B cell (primary cell): ENCODE data around the gene CHRNG. TPM values are rescaled to one million over a fixed set of nuclear protein-coding genes. Genes with fewer than 3 reads are reported as not detected.

Experiments
- ATAC-seq: fragments of 200-7000 bp; cut with Tn5 transposase; one replicate; pipeline ENCODE4 v1.10.0; 2021; ENCODE audit warnings: low read depth, mild to moderate bottlenecking, moderate number of reproducible peaks, moderate library complexity
- CTCF ChIA-PET: fragments of 350-600 bp; sonication (Branson Sonifier 250); formaldehyde crosslinking; loops from one replicate; lab custom pipeline; 2021; ENCODE audit warnings: antibody characterized with exemption, inconsistent platforms; lab: Charles Lee
- POLR2A ChIA-PET: fragments of 350-600 bp; sonication (Branson Sonifier 250); formaldehyde crosslinking; loops from one replicate; lab custom pipeline; 2021; ENCODE audit warnings: antibody characterized with exemption; lab: Charles Lee
- DNase-seq: peaks from one replicate; pipeline ENCODE4 v3.0.0; 2013
- H2AFZ ChIP-seq: 2 replicates; pipeline ENCODE4 v1.6.1; 2012; ENCODE audit warnings: mild to moderate bottlenecking, low read depth, low read length; ENCODE audit not compliant: insufficient read depth, poor library complexity, severe bottlenecking
- H3K27ac ChIP-seq, 2 donors: 1 replicate in 1 of 2; 2 replicates in 1 of 2; pipeline ENCODE4 v1.5.1; 2012 to 2013; ENCODE audit warnings: low read length in 2 of 2, mild to moderate bottlenecking in 2 of 2, moderate library complexity in 1 of 2
- H3K27me3 ChIP-seq, 4 experiments: fragments of 200-600 bp in 1 of 4; sonication (generic) in 1 of 4; replicated peaks in 1 of 4; 1 replicate in 2 of 4; 2 replicates in 2 of 4; pipeline versions ENCODE4 v1.6.1 to v1.7.0; 2013 to 2016; ENCODE audit warnings: low read length in 3 of 4, mild to moderate bottlenecking in 2 of 4, mixed read lengths in 1 of 4, moderate library complexity in 1 of 4; ENCODE audit not compliant: insufficient read depth in 4 of 4, control insufficient read depth in 3 of 4; ENCODE audit errors: control extremely low read depth in 1 of 4
- H3K36me3 ChIP-seq, 2 experiments: replicated peaks in 1 of 2; 1 replicate in 1 of 2; 2 replicates in 1 of 2; pipeline versions ENCODE4 v1.6.1 to v1.7.1; 2013; ENCODE audit warnings: low read length in 1 of 2; ENCODE audit not compliant: insufficient read depth in 2 of 2, control insufficient read depth in 1 of 2; ENCODE audit errors: control extremely low read depth in 1 of 2, extremely low read depth in 1 of 2
- H3K4me1 ChIP-seq, 2 donors: fragments of 200-600 bp in 1 of 2; sonication (generic) in 1 of 2; 1 replicate in 1 of 2; 2 replicates in 1 of 2; pipeline versions ENCODE4 v1.5.1 to v1.6.1; 2013 to 2017; ENCODE audit warnings: low read length in 2 of 2; ENCODE audit not compliant: control insufficient read depth in 2 of 2, insufficient read depth in 2 of 2
- H3K4me2 ChIP-seq: replicated peaks from 2 replicates; pipeline ENCODE3; 2012; ENCODE audit warnings: mild to moderate bottlenecking, low read depth, low read length; ENCODE audit not compliant: poor library complexity, severe bottlenecking
- H3K4me3 ChIP-seq, 5 experiments: fragments of 200-600 bp in 1 of 5; sonication (generic) in 1 of 5; 1 replicate in 3 of 5; 2 replicates in 2 of 5; pipeline versions ENCODE4 v1.5.1 to v1.7.0; 2011 to 2016; ENCODE audit warnings: low read length in 4 of 5, mild to moderate bottlenecking in 4 of 5, low read depth in 2 of 5, control low read depth in 1 of 5, moderate library complexity in 1 of 5; ENCODE audit not compliant: insufficient read depth in 1 of 5; ENCODE audit errors: control extremely low read depth in 1 of 5, extremely low read depth in 1 of 5
- H3K79me2 ChIP-seq: fragments of 200-600 bp; sonication (generic); one replicate; pipeline ENCODE4 v1.6.0; 2016; ENCODE audit warnings: low read length; ENCODE audit not compliant: control insufficient read depth, insufficient read depth
- H3K9ac ChIP-seq: fragments of 200-600 bp; sonication (generic); 2 replicates; pipeline ENCODE4 v1.6.1; 2017; ENCODE audit warnings: mild to moderate bottlenecking, low read length, moderate library complexity
- H3K9me3 ChIP-seq, 3 donors: one replicate each; pipeline versions ENCODE4 v1.6.1 to v1.7.1; 2013; ENCODE audit warnings: low read length in 2 of 3; ENCODE audit not compliant: control insufficient read depth in 2 of 3, insufficient read depth in 1 of 3; ENCODE audit errors: control extremely low read depth in 1 of 3
- H4K20me1 ChIP-seq: 2 replicates; pipeline ENCODE4 v1.6.0; 2012; ENCODE audit warnings: mild to moderate bottlenecking, low read length; ENCODE audit not compliant: insufficient read depth, control insufficient read depth, poor library complexity, severe bottlenecking
- H3K27ac Mint-ChIP-seq: one replicate; pipeline ENCODE4 v1.8.0; 2021; ENCODE audit warnings: mixed read lengths
- H3K27me3 Mint-ChIP-seq: one replicate; pipeline ENCODE4 v1.8.0; 2021; ENCODE audit warnings: mixed read lengths
- H3K4me1 Mint-ChIP-seq: one replicate; pipeline ENCODE4 v1.8.0; 2021; ENCODE audit warnings: mixed read lengths
- H3K4me3 Mint-ChIP-seq: one replicate; pipeline ENCODE4 v1.8.0; 2021; ENCODE audit warnings: mixed read lengths
- H3K9me3 Mint-ChIP-seq: one replicate; pipeline ENCODE4 v1.8.0; 2022; ENCODE audit warnings: mixed read lengths; ENCODE audit not compliant: insufficient read depth
- CTCF ChIP-seq: fragments of 200-600 bp; IDR thresholded peaks from one replicate; pipeline ENCODE4 v1.8.0; 2022; ENCODE audit warnings: antibody characterized with exemption, mild to moderate bottlenecking
- EZH2 ChIP-seq: IDR thresholded peaks from 2 replicates; pipeline ENCODE4 v1.6.1; 2012; ENCODE audit warnings: borderline replicate concordance, low read depth, mild to moderate bottlenecking, moderate library complexity, low read length; ENCODE audit not compliant: insufficient read depth, poor library complexity, severe bottlenecking
- WGBS: methylation state at CpG from one replicate; pipeline ENCODE4 v1.1.5; 2013; ENCODE audit warnings: missing lambda C conversion rate; ENCODE audit not compliant: insufficient coverage; 5-methylcytosine and 5-hydroxymethylcytosine counted together
- intact Hi-C: fragments of 100-400 bp; cut with micrococcal nuclease; formaldehyde crosslinking; loops from one replicate; pipeline ENCODE4 v1.10.0; 2022
- polyA plus RNA-seq: library from polyadenylated mRNA; depleted of rRNA; stranded (reverse); fragments of >200 nt; gene quantifications from 2 replicates; pipeline ENCODE4 v1.2.3, GENCODE V29; 2012
- total RNA-seq, 2 donors: library from RNA; stranded (reverse); fragments of 120-200 nt in 1 of 2; gene quantifications; 1 replicate in 1 of 2; 2 replicates in 1 of 2; pipeline versions ENCODE4 v1.2.3 to v1.2.4, GENCODE V29; 2013 to 2022

The CHRNG gene
- total and polyA plus RNA-seq, 2 donors (not counting 1 experiment from before 2014, with no cell fraction given) = not detected

DNA sequence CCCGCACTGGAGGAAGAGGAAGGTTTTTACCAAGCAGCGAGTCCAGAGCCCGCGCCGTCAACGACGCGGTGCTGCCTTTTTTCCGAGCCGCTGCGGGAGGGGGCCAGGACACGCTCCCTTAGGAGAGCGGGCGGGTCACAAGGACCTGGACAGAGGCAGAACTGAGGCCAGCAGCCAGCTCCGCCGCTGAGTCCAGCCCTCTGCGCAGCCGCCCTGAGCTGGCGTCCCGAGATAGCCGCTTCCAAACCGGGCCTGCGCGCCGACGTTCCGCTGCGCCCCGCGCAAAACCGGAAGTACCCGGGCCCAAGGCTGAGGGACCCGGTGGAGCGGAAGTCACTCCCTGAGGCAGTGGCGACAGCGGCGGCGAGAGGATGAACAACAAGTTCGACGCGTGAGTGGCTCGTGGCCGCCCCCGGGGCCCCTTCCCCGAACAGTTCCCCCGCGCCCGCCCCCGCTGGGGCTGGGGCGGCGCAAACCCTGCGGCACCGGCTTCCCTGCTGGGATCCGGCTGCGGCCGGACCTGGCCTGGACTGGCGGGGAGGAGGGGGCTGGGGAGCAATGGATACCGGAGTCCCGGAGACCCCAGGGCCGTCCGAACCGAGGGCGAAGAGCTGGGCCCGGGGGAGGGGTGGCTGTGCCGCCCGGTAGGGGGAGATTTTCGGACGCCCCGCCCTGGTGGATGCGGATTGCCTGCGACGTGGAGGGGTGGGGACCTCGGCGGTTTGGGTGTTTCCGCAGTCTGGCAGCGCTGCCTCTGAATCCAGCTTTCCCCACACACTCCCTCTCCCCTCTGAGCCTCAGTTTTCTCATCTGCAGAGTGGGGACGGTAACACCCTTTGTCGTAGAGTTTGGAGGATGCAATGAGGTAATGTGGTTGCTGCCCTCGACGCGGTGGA, 11.1 kb downstream of the CHRNG start, which contains the start of the genes EIF4E2 and TIGD1:
Gene EIF4E2, plus strand, starts transcription at position 336 of the 896 bp plus-strand sequence. Its CDS starts 36 bp downstream, at position 372.
Gene TIGD1, minus strand, starts transcription at position 204 of the 896 bp plus-strand sequence. CDS start 675 bp downstream, outside the sequence.
- peak; percentile 52 for TF ChIP-seq CTCF
- no peak for TF ChIP-seq EZH2
- peaks cover 14 to 38% of the 10 kb centered on the region in 2 donors for H3K4me1 ChIP-seq

More for the DNA sequence above, 11.1 kb downstream of the CHRNG start, which contains the start of the genes EIF4E2 and TIGD1:
- POLR2A ChIA-PET = interaction anchor here (0.6 to 0.8 kb wide), 3 partner anchors 589 to 1182 kb away, joined by 3 to 5 read pairs (median 4); partner anchors contain the start of gene DIS3L2
- intact Hi-C loops = loop anchor here (2.0 to 10.0 kb wide), 3 partner anchors 146 to 1496 kb away; partner anchors contain the start of genes GIGYF2, PDE6D and PSMD1
- H4K20me1 ChIP-seq = peaks cover 34% of the 10 kb centered on the region
- peak within 1 kb of the TSS; percentile 73 to 92 (median 86) for H3K4me3 ChIP-seq
- Mint-ChIP-seq H3K9me3 (no peaks in the 10 kb centered on the region), H3K4me3 (peak within 1 kb of the TSS; percentile 95), H3K4me1 (peaks cover 70% of the 10 kb centered on the region), H3K27ac (peak within 1 kb of the TSS; percentile 96), H3K27me3 (no peaks in the 10 kb centered on the region)
- peak within 1 kb of the TSS; percentile 83 for H3K4me2 ChIP-seq
- under 1% methylated on average over 70 of the region's 81 CpGs for whole genome bisulfite sequencing
- H3K79me2 ChIP-seq = peaks cover 81% of the 10 kb centered on the region
- peak; percentile 93 for DNase-seq
- CTCF ChIA-PET = interaction anchor here (0.6 kb wide), 1 partner anchor 22 kb away, joined by 3 read pairs; no protein-coding TSS in a partner anchor
- peak; percentile 84 for ATAC-seq
- no peaks in the 10 kb centered on the region for H3K27me3 ChIP-seq
- peaks cover 3 to 27% of the 10 kb centered on the region in 2 experiments for H3K36me3 ChIP-seq
- H3K27ac ChIP-seq = peak within 1 kb of the TSS; percentile 91 to 96
- H2AFZ ChIP-seq = peak within 1 kb of the TSS; percentile 88
- peak within 1 kb of the TSS; percentile 88 for H3K9ac ChIP-seq
- no peaks in the 10 kb centered on the region for H3K9me3 ChIP-seq
